GM18508 (cell line): Measurements from ENCODE around the gene PRKCE.

Experiments used
- ATAC-seq: cut with Tn5 transposase; IDR thresholded peaks from one replicate; pipeline ENCODE4 v1.9.1; 2021; ENCODE audit warnings: moderate number of reproducible peaks; ENCODE audit not compliant: insufficient read depth, unreplicated experiment

Gene PRKCE

GRCh38 chr2:45797451-45798230 is 146.2 kb downstream of the PRKCE start:
- no peak for ATAC-seq

- no peak for ATAC-seq
Measured at GRCh38 chr2:45799679-45800381, 148.4 kb downstream of the PRKCE start.

GRCh38 chr2:45802499-45803138 is 151.1 kb downstream of the PRKCE start:
- ATAC-seq: no peak

GRCh38 chr2:45804987-45805755 is 153.7 kb downstream of the PRKCE start:
- no peak for ATAC-seq

GRCh38 chr2:45806563-45807358 is 155.3 kb downstream of the PRKCE start:
- ATAC-seq: no peak

DNA sequence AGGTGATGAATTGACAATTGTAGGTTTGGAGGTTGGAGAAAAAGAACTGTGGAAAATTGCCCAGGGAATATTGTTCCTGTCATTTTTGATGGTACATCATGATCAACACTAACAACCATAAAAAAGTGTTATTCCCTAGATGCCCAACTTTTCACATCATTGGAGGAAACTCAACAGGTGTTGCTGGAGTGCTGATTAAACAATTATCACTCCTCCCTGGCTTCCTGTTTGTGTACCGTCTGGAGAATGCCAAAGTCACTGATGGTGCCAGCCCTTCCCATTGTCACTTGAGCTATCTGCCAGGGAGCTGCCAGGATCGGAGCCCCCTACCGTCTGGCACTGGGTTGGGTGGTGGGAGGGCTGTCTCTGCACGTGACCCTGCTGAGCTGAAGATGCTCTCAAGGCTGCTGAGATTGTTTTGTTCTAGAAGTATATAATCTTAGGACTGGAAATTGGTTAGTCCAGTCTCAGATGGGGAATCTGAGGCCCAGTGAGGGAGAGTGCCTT is 156.9 kb downstream of the PRKCE start:
- no peak for ATAC-seq

GRCh38 chr2:45809205-45809604 is 157.7 kb downstream of the PRKCE start:
- ATAC-seq: no peak

- ATAC-seq: no peak
Measured at GRCh38 chr2:45812011-45812500, 160.6 kb downstream of the PRKCE start.

DNA sequence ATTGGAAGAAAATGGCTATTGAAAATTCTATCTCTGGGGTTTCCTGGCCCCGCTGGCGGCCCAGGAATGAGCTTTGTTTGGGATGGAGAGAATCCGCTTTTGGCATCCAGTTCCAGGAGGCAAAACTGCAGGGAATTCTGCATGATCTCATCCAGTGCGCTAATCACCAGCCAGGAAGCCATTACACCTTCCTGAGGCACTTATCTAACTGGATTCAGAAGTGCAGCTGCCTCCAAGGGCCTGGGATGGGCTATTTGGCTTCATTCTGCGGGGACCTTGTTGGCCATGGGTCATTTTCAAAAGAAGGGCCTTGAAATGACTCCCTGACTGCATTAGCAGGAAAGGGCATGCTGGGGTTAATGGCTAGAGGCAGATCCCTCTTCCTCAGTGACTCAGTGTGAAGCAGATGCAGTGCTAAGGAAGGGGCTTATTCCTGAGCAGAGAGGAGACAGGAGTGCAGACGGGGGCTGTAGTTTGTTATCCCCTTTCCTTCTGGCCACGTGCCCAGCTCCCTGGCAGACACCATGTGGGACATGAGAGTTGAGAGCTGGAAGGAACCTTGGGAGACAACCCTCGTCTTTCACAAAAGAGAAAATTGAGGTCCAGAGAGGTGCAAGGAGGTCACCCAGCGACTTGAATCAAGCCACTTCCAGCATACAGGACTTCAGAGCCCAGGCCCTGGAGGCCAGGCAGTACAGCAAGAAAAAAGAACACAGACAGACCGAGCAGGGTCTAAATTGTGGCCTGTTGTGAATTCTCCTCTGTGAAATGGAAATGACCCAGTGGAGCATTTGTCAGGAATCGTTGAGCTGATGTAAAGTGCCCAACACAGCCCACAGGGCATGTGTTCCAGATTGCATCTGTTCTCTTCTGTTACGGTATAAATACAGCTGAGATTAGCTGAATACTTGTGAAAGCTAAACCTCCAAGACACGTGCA is 161.8 kb downstream of the PRKCE start:
- no peak for ATAC-seq

DNA sequence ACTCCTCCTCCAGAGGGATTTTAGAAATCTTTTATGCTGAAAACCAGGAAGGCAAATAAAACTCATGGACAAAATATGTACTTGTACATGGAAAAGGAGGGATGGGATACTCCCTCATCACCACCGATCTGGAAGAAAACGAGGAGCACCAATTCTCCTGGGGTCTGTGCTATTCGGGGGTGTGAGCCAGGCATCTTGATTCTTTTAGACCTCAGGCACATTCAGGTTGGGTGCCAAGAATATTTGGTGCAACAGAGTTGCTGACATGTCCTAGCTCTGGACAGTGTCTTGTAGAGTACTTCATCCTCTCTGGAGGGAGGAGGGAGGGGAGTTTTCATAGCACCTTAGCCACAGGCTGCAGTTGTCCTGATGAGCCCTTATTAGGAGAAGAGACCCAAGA is 163.0 kb downstream of the PRKCE start:
- no peak for ATAC-seq

GRCh38 chr2:45814951-45815621 is 163.6 kb downstream of the PRKCE start:
- no peak for ATAC-seq

GRCh38 chr2:45816272-45816671 is 164.8 kb downstream of the PRKCE start:
- no peak for ATAC-seq

DNA sequence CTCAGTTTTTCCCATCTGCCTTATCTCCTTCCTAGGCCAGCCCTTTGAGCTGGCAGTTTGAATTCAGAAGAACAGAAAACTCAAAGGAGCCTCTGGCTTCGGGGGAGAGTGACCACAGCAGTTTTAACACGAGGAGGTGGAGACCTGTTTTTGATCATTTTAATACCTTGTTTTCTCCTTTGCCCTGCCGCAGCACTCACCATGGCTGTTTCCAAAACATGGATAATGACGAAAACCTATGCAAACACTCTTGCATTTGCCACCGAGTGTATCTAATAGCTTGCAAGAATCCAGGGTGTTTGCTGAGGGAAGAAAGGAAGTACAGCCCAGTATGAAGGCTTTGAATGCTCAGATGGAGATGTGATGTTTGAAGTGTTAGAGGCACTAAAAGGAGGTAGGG is 167.1 kb downstream of the PRKCE start:
- ATAC-seq: no peak

DNA sequence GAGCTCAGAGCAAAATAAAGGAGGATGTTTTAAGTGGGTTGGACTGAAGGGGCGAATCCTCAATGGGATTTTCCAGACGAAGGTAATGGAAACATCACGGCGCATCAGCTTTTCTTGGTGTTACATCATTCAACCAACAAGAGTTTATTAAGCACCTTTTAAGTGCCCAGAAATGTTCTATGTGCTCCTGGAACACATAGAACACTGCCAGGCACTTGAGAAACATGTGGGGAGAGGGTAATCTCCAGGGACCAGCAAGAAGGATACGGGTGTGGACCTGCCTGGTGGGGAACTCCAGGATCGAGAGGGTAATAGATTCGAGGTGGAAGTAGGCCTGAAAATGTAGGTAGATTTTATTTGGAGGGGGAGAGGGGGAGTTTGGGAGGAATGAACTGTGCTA is 168.6 kb downstream of the PRKCE start:
- no peak for ATAC-seq

GRCh38 chr2:45821558-45822271 is 170.2 kb downstream of the PRKCE start:
- no peak for ATAC-seq

GRCh38 chr2:45822272-45822630 is 170.8 kb downstream of the PRKCE start:
- no peak for ATAC-seq

GRCh38 chr2:45823723-45824206 is 172.3 kb downstream of the PRKCE start:
- no peak for ATAC-seq
